Thoracic aorta (tissue), 2 donors: ENCODE measurements around the gene NHS. TPM values are rescaled to one million over a fixed set of nuclear protein-coding genes. Genes with fewer than 3 reads are reported as not detected.

Experiments
- ATAC-seq: fragments of 150-250 bp; one replicate; pipeline ENCODE4 v1.8.0; 2017; ENCODE audit warnings: low read depth; ENCODE audit not compliant: insufficient number of reproducible peaks, low FRiP score
- DNase-seq: peaks from one replicate; pipeline ENCODE4 v3.0.0-alpha.2; 2020; ENCODE audit warnings: low spot score
- H3K27ac ChIP-seq, 2 donors: fragments of 200-600 bp; sonication (generic); 1 replicate in 1 of 2; 2 replicates in 1 of 2; pipeline ENCODE4 v1.5.1; 2016; ENCODE audit warnings: mild to moderate bottlenecking in 2 of 2, moderate library complexity in 2 of 2
- H3K27me3 ChIP-seq: fragments of 200-600 bp; sonication (generic); replicated peaks from 2 replicates; pipeline ENCODE4 v1.6.0; 2016; ENCODE audit warnings: mild to moderate bottlenecking; ENCODE audit not compliant: insufficient read depth
- H3K36me3 ChIP-seq: fragments of 200-600 bp; sonication (generic); one replicate; pipeline ENCODE4 v1.5.1; 2016
- H3K4me1 ChIP-seq, 2 donors: fragments of 200-600 bp; sonication (generic); 1 replicate in 1 of 2; 2 replicates in 1 of 2; pipeline versions ENCODE4 v1.5.1 to v1.6.0; 2016; ENCODE audit warnings: low read depth in 2 of 2, mild to moderate bottlenecking in 1 of 2; ENCODE audit not compliant: control insufficient read depth in 1 of 2
- H3K4me3 ChIP-seq: fragments of 200-600 bp; sonication (generic); 2 replicates; pipeline ENCODE4 v1.5.1; 2016; ENCODE audit warnings: mild to moderate bottlenecking
- H3K9me3 ChIP-seq: fragments of 200-600 bp; sonication (generic); 2 replicates; pipeline ENCODE4 v1.5.1; 2016
- CTCF ChIP-seq: fragments of 200-600 bp; sonication (generic); IDR thresholded peaks from one replicate; pipeline ENCODE4 v1.5.1; 2019; ENCODE audit warnings: antibody characterized with exemption
- total RNA-seq, 2 donors: library from RNA; depleted of rRNA; stranded (reverse); fragments of >200 nt; gene quantifications; one replicate each; pipeline versions ENCODE4 v1.1.0 to v1.2.3, GENCODE V29; 2016

Gene NHS
- total RNA-seq, 2 donors from 2014 or later: 23.3 to 29.6 TPM

- peaks cover 7 to 40% of the 10 kb centered on the region in 2 donors for H3K4me1 ChIP-seq
- no peak for TF ChIP-seq CTCF
- no peaks in the 10 kb centered on the region for H3K9me3 ChIP-seq
- no peak overlapping the region for H3K4me3 ChIP-seq
- no peak for DNase-seq
- no peaks in the 10 kb centered on the region for H3K36me3 ChIP-seq
- no peak for ATAC-seq
- H3K27me3 ChIP-seq: no peaks in the 10 kb centered on the region
- H3K27ac ChIP-seq: peak overlapping the region; percentile 63
These were observed 259.7 kb downstream of the NHS start for GRCh38 chrX:17634542-17635207.

- ATAC-seq (no peak), DNase-seq (no peak)
- Histone ChIP-seq H3K36me3 (no peaks in the 10 kb centered on the region), H3K4me1 (peaks cover 7 to 36% of the 10 kb centered on the region in 2 donors), H3K9me3 (no peaks in the 10 kb centered on the region), H3K27me3 (no peaks in the 10 kb centered on the region), H3K4me3 (no peak overlapping the region), H3K27ac (no peak overlapping the region)
- no peak for TF ChIP-seq CTCF
These were observed 260.2 kb downstream of the NHS start for GRCh38 chrX:17635231-17635630.

- no peaks in the 10 kb centered on the region for H3K27me3 ChIP-seq
- H3K4me1 ChIP-seq: peaks cover 7 to 35% of the 10 kb centered on the region in 2 donors
- no peak overlapping the region for H3K27ac ChIP-seq
- H3K9me3 ChIP-seq: no peaks in the 10 kb centered on the region
- H3K4me3 ChIP-seq: no peak overlapping the region
- no peak for ATAC-seq
- DNase-seq: no peak
- TF ChIP-seq CTCF: no peak
- no peaks in the 10 kb centered on the region for H3K36me3 ChIP-seq
These were observed 262.2 kb downstream of the NHS start for GRCh38 chrX:17637235-17637634.

- no peaks in the 10 kb centered on the region for H3K9me3 ChIP-seq
- H3K27me3 ChIP-seq: no peaks in the 10 kb centered on the region
- no peak for TF ChIP-seq CTCF
- DNase-seq (no peak), ATAC-seq (no peak)
- H3K36me3 ChIP-seq: no peaks in the 10 kb centered on the region
- H3K27ac ChIP-seq: peak overlapping the region in 1 of 2 donors; percentile 38
- no peak overlapping the region for H3K4me3 ChIP-seq
- H3K4me1 ChIP-seq: peaks cover 2 to 30% of the 10 kb centered on the region in 2 donors
These were observed 263.7 kb downstream of the NHS start for GRCh38 chrX:17638731-17639130.

GRCh38 chrX:17642891-17643290 is 267.9 kb downstream of the NHS start:
- no peak for DNase-seq
- Histone ChIP-seq H3K27ac (no peak overlapping the region), H3K9me3 (no peaks in the 10 kb centered on the region), H3K4me3 (no peak overlapping the region), H3K4me1 (peaks cover 0 to 17% of the 10 kb centered on the region in 2 donors), H3K27me3 (no peaks in the 10 kb centered on the region), H3K36me3 (no peaks in the 10 kb centered on the region)
- no peak for ATAC-seq
- no peak for TF ChIP-seq CTCF
